H1 (cell line): ENCODE data around the gene MAP3K15. TPM values are rescaled to one million over a fixed set of nuclear protein-coding genes. Genes with fewer than 3 reads are reported as not detected.

Experiments used
- CTCF ChIA-PET: fragments of 300-600 bp; sonication (Branson Sonifier 250); formaldehyde crosslinking; loops from one replicate; lab custom pipeline; 2021; ENCODE audit not compliant: partially characterized antibody; lab: Charles Lee
- POLR2A ChIA-PET: fragments of 300-600 bp; sonication (Branson Sonifier 250); formaldehyde crosslinking; loops from one replicate; lab custom pipeline; 2021; ENCODE audit warnings: inconsistent platforms; ENCODE audit not compliant: partially characterized antibody; lab: Charles Lee
- DNase-seq, 2 experiments: peaks; one replicate each; pipeline versions ENCODE4 v3.0.0 to v3.0.0-alpha.2; 2010 to 2022; ENCODE audit warnings: low spot score in 2 of 2, low read depth in 1 of 2, mixed read lengths in 1 of 2
- FAIRE-seq: peaks from 2 replicates; lab custom pipeline; 2011; peaks lifted over from hg19 to GRCh38; lab: Jason Lieb, UNC
- H2AFZ ChIP-seq: 2 replicates; pipeline ENCODE4 v1.8.1; 2012; ENCODE audit warnings: low read length, inconsistent platforms
- H2AK5ac ChIP-seq: 2 replicates; pipeline ENCODE4 v1.6.1; 2013; ENCODE audit warnings: low read depth, low read length
- H2BK120ac ChIP-seq: replicated peaks from 2 replicates; pipeline ENCODE3; 2013; ENCODE audit warnings: low read depth, low read length, inconsistent platforms
- H2BK12ac ChIP-seq: 2 replicates; pipeline ENCODE4 v1.6.1; 2013; ENCODE audit warnings: low read depth, low read length
- H2BK15ac ChIP-seq: 2 replicates; pipeline ENCODE4 v1.6.1; 2013; ENCODE audit warnings: low read length
- H2BK20ac ChIP-seq: 2 replicates; pipeline ENCODE4 v1.6.1; 2013; ENCODE audit warnings: low read length
- H2BK5ac ChIP-seq: 2 replicates; pipeline ENCODE4 v1.6.1; 2013; ENCODE audit warnings: low read depth, low read length
- H3K14ac ChIP-seq: 2 replicates; pipeline ENCODE4 v1.6.1; 2013; ENCODE audit warnings: inconsistent platforms; ENCODE audit not compliant: insufficient read length
- H3K18ac ChIP-seq: 2 replicates; pipeline ENCODE4 v1.6.1; 2013; ENCODE audit warnings: low read length; ENCODE audit errors: extremely low read depth
- H3K23ac ChIP-seq: 2 replicates; pipeline ENCODE4 v1.6.1; 2013; ENCODE audit warnings: inconsistent platforms; ENCODE audit not compliant: insufficient read length
- H3K23me2 ChIP-seq: 2 replicates; pipeline ENCODE4 v1.6.1; 2013; ENCODE audit warnings: low read depth, low read length
- H3K27ac ChIP-seq: 2 replicates; pipeline ENCODE4 v1.6.1; 2011; ENCODE audit warnings: low read depth, low read length, inconsistent platforms
- H3K27me3 ChIP-seq, 4 experiments: replicated peaks in 1 of 4; 1 replicate in 1 of 4; 2 replicates in 3 of 4; pipeline versions ENCODE4 v1.6.1 to v1.8.1; 2011 to 2013; ENCODE audit warnings: low read length in 3 of 4, mild to moderate bottlenecking in 3 of 4, inconsistent platforms in 2 of 4, mixed read lengths in 2 of 4, moderate library complexity in 1 of 4; ENCODE audit not compliant: control insufficient read depth in 3 of 4, insufficient read depth in 3 of 4; ENCODE audit errors: extremely low read depth in 1 of 4
- H3K36me3 ChIP-seq, 4 experiments: 2 replicates each; pipeline versions ENCODE4 v1.6.1 to v1.8.1; 2011 to 2013; ENCODE audit warnings: mild to moderate bottlenecking in 4 of 4, low read length in 3 of 4, moderate library complexity in 2 of 4, control low read depth in 1 of 4, inconsistent platforms in 1 of 4; ENCODE audit not compliant: insufficient read depth in 4 of 4, control insufficient read depth in 2 of 4
- H3K4ac ChIP-seq: replicated peaks from 2 replicates; pipeline ENCODE3; 2013; ENCODE audit warnings: low read length, low read depth, mixed read lengths, inconsistent platforms; ENCODE audit not compliant: insufficient read length
- H3K4me1 ChIP-seq, 4 experiments: replicated peaks in 1 of 4; 1 replicate in 1 of 4; 2 replicates in 3 of 4; pipeline versions ENCODE4 v1.6.1 to v1.8.1; 2011 to 2013; ENCODE audit warnings: low read length in 3 of 4, inconsistent platforms in 2 of 4, mixed read lengths in 1 of 4; ENCODE audit not compliant: insufficient read depth in 4 of 4, control insufficient read depth in 3 of 4
- H3K4me2 ChIP-seq, 2 experiments: 2 replicates each; pipeline versions ENCODE4 v1.6.1 to v1.8.1; 2011 to 2013; ENCODE audit warnings: low read depth in 2 of 2, low read length in 2 of 2, control low read depth in 1 of 2, inconsistent platforms in 1 of 2, mild to moderate bottlenecking in 1 of 2; ENCODE audit not compliant: insufficient read depth in 1 of 2
- H3K4me3 ChIP-seq, 4 experiments: fragments of 200-600, 300-600 bp in 1 of 4; sonication (generic), shearing (Covaris generic), sonication (Bioruptor Twin) in 1 of 4; 2 replicates each; pipeline versions ENCODE4 v1.5.1 to v1.8.1; 2011 to 2016; ENCODE audit warnings: low read length in 4 of 4, low read depth in 3 of 4, control low read depth in 2 of 4, inconsistent platforms in 2 of 4, mild to moderate bottlenecking in 2 of 4, mixed read lengths in 1 of 4, moderate library complexity in 1 of 4; ENCODE audit not compliant: insufficient read depth in 2 of 4; ENCODE audit errors: extremely low read depth in 1 of 4
- H3K56ac ChIP-seq: replicated peaks from 2 replicates; pipeline ENCODE3; 2013; ENCODE audit warnings: low read depth, mild to moderate bottlenecking, mixed read lengths, low read length, inconsistent platforms; ENCODE audit not compliant: insufficient read length
- H3K79me1 ChIP-seq: 2 replicates; pipeline ENCODE4 v1.6.1; 2013; ENCODE audit warnings: low read depth, low read length, control low read depth
- H3K79me2 ChIP-seq, 2 experiments: 2 replicates each; pipeline versions ENCODE4 v1.6.1 to v1.8.1; 2012 to 2013; ENCODE audit warnings: low read length in 2 of 2, mild to moderate bottlenecking in 2 of 2, inconsistent platforms in 1 of 2; ENCODE audit not compliant: insufficient read depth in 2 of 2, control insufficient read depth in 1 of 2
- H3K9ac ChIP-seq, 4 experiments: replicated peaks in 1 of 4; 1 replicate in 1 of 4; 2 replicates in 3 of 4; pipeline versions ENCODE4 v1.6.1 to v1.8.1; 2011 to 2013; ENCODE audit warnings: low read depth in 3 of 4, low read length in 3 of 4, control low read depth in 2 of 4, mild to moderate bottlenecking in 2 of 4, moderate library complexity in 2 of 4, inconsistent platforms in 1 of 4; ENCODE audit errors: extremely low read depth in 1 of 4
- H3K9me3 ChIP-seq, 2 experiments: 2 replicates each; pipeline versions ENCODE4 v1.6.1 to v1.8.1; 2012 to 2013; ENCODE audit warnings: mild to moderate bottlenecking in 2 of 2, moderate library complexity in 2 of 2, control low read depth in 1 of 2, inconsistent platforms in 1 of 2, low read depth in 1 of 2, low read length in 1 of 2, mixed read lengths in 1 of 2; ENCODE audit not compliant: insufficient read depth in 2 of 2
- H4K20me1 ChIP-seq, 2 experiments: replicated peaks in 1 of 2; 2 replicates each; pipeline versions ENCODE3 to v1.8.1; 2011 to 2013; ENCODE audit warnings: inconsistent platforms in 2 of 2, low read length in 2 of 2, mild to moderate bottlenecking in 1 of 2; ENCODE audit not compliant: insufficient read depth in 2 of 2, control insufficient read depth in 1 of 2
- H4K5ac ChIP-seq: 2 replicates; pipeline ENCODE4 v1.6.1; 2013; ENCODE audit warnings: low read length, low read depth, mixed read lengths, inconsistent platforms; ENCODE audit not compliant: insufficient read length
- H4K8ac ChIP-seq: 2 replicates; pipeline ENCODE4 v1.8.0; 2013; ENCODE audit warnings: mild to moderate bottlenecking, moderate library complexity, low read length, inconsistent platforms; ENCODE audit not compliant: insufficient read depth; ENCODE audit errors: extremely low read depth
- H4K91ac ChIP-seq: replicated peaks from 2 replicates; pipeline ENCODE3; 2013; ENCODE audit warnings: low read length, mixed read lengths, inconsistent platforms; ENCODE audit not compliant: insufficient read length
- EP300 ChIP-seq, 2 experiments: IDR thresholded peaks; 1 replicate in 1 of 2; 2 replicates in 1 of 2; pipeline ENCODE4 v1.6.1; 2011 to 2012; ENCODE audit warnings: low read depth in 2 of 2, low read length in 2 of 2, mild to moderate bottlenecking in 2 of 2, borderline replicate concordance in 1 of 2, inconsistent platforms in 1 of 2, moderate library complexity in 1 of 2
- SIRT6 ChIP-seq: IDR thresholded peaks from one replicate; pipeline ENCODE4 v1.7.1; 2012; ENCODE audit warnings: low read length, inconsistent platforms
- SP2 ChIP-seq: IDR thresholded peaks from 2 replicates; pipeline ENCODE4 v1.6.1; 2012; ENCODE audit warnings: mild to moderate bottlenecking, low read length, inconsistent platforms
- WGBS, 2 experiments: shearing (Covaris generic) in 1 of 2; methylation state at CpG; one replicate each; pipeline versions ENCODE4 v1.1.6 to v1.1.7; 2013 to 2015; ENCODE audit warnings: low lambda C conversion rate in 2 of 2, mixed read lengths in 2 of 2, inconsistent platforms in 1 of 2, low coverage in 1 of 2, missing lambda C conversion rate in 1 of 2; ENCODE audit not compliant: insufficient replicate concordance in 2 of 2, insufficient coverage in 1 of 2, insufficient read length in 1 of 2; ENCODE audit errors: extremely low coverage in 1 of 2, missing lambda C conversion rate in 1 of 2; 5-methylcytosine and 5-hydroxymethylcytosine counted together
- polyA plus RNA-seq, 7 experiments: library from polyadenylated mRNA; depleted of rRNA in 3 of 7; stranded (reverse) in 5 of 7; unstranded in 2 of 7; fragments of >200 nt in 5 of 7; fragments of 200-250 nt in 2 of 7; gene quantifications; 1 replicate in 5 of 7; 2 replicates in 1 of 7; 4 replicates in 1 of 7; pipeline versions ENCODE4 v1.2.1 to v1.2.3, GENCODE V29; 2011 to 2013; ENCODE audit warnings: missing spikeins in 2 of 7, mixed read lengths in 2 of 7
- total RNA-seq: library from RNA; stranded (reverse); fragmentation: NEBNext Ultra II Directional; extraction: Animal tissue kit (Norgen Biotek cat#: 25700); gene quantifications from 2 replicates; pipeline ENCODE4 v1.2.1, GENCODE V29; 2021
- TF ChIP-seq, protein P1 (sequence below): IDR thresholded peaks from 2 replicates; pipeline ENCODE4 v1.6.1; 2012; ENCODE audit warnings: low read length, inconsistent platforms

MAP3K15 gene
- total and polyA plus RNA-seq, 2 of the 8 experiments (the other 6 are each of a cell fraction or from before 2014, with no cell fraction given), result 1.8 to 2.4 TPM

GRCh38 chrX:19549838-19550237, 34.5 kb upstream of the MAP3K15 start:
- 93% methylated on average over 7 of the region's 7 CpGs; no CpG with 5 or more reads in 1 of the 2 experiments for WGBS, 2 experiments
- Histone ChIP-seq H3K4me1 (no peaks in the 10 kb centered on the region), H3K18ac (no peak overlapping the region), H4K5ac (no peak overlapping the region), H3K23ac (no peak overlapping the region), H3K27me3 (no peaks in the 10 kb centered on the region)
- no peak for TF ChIP-seq SIRT6
- no peak for TF ChIP-seq EP300 (IDR thresholded peaks at IDR 0.05; ENCODE audit: borderline replicate concordance in 1 of 2, low read depth in 2 of 2, low read length in 2 of 2)
- TF ChIP-seq, protein P1, sequence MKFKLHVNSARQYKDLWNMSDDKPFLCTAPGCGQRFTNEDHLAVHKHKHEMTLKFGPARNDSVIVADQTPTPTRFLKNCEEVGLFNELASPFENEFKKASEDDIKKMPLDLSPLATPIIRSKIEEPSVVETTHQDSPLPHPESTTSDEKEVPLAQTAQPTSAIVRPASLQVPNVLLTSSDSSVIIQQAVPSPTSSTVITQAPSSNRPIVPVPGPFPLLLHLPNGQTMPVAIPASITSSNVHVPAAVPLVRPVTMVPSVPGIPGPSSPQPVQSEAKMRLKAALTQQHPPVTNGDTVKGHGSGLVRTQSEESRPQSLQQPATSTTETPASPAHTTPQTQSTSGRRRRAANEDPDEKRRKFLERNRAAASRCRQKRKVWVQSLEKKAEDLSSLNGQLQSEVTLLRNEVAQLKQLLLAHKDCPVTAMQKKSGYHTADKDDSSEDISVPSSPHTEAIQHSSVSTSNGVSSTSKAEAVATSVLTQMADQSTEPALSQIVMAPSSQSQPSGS, result no peak
- TF ChIP-seq SP2, result no peak
- TF ChIP-seq, all 59 proteins: peak for 0
- no peak overlapping the region for H2AFZ ChIP-seq
- H2BK20ac ChIP-seq, result no peak overlapping the region
- H3K27ac ChIP-seq, result no peak overlapping the region
- no peak overlapping the region for H2BK120ac ChIP-seq
- no peak overlapping the region for H3K56ac ChIP-seq
- H3K9me3 ChIP-seq, result no peaks in the 10 kb centered on the region
- no peak overlapping the region for H3K4ac ChIP-seq
- H4K20me1 ChIP-seq, result no peaks in the 10 kb centered on the region
- ChIA-PET CTCF (no interaction called here), POLR2A (no interaction called here)
- H3K79me1 ChIP-seq, result no peaks in the 10 kb centered on the region
- no peak overlapping the region for H3K4me3 ChIP-seq
- DNase-seq (no peak), FAIRE-seq (no peak)
- H3K36me3 ChIP-seq, result no peaks in the 10 kb centered on the region
- H2BK15ac ChIP-seq, result no peak overlapping the region
- H3K14ac ChIP-seq, result no peak overlapping the region
- no peaks in the 10 kb centered on the region for H3K79me2 ChIP-seq
- H4K91ac ChIP-seq, result no peak overlapping the region
- H2BK12ac ChIP-seq, result no peak overlapping the region
- H2AK5ac ChIP-seq, result no peak overlapping the region
- no peak overlapping the region for H2BK5ac ChIP-seq
- no peak overlapping the region for H3K4me2 ChIP-seq
- H3K23me2 ChIP-seq, result no peaks in the 10 kb centered on the region
- no peak overlapping the region for H4K8ac ChIP-seq
- no peak overlapping the region for H3K9ac ChIP-seq
